Mucosa of descending colon (tissue), 3 donors: ENCODE results near the gene KCNJ14. TPM values are rescaled to one million over a fixed set of nuclear protein-coding genes. Genes with fewer than 3 reads are reported as not detected.

Experiments used
- ATAC-seq: fragments of 200-7000 bp; cut with Tn5 transposase; one replicate; pipeline ENCODE4 v1.9.1; 2020; ENCODE audit warnings: mild to moderate bottlenecking, moderate library complexity
- DNase-seq, 3 donors: peaks; one replicate each; pipeline ENCODE4 v3.0.0-alpha.2; 2020
- H3K36me3 ChIP-seq: fragments of 200-600 bp; one replicate; pipeline ENCODE4 v1.8.0; 2021; ENCODE audit warnings: low read depth, mild to moderate bottlenecking
- H3K4me1 ChIP-seq: fragments of 200-600 bp; one replicate; pipeline ENCODE4 v1.8.0; 2021; ENCODE audit warnings: low read depth, mild to moderate bottlenecking
- H3K4me3 ChIP-seq: fragments of 200-600 bp; one replicate; pipeline ENCODE4 v1.8.0; 2021; ENCODE audit warnings: mild to moderate bottlenecking
- H3K9me3 ChIP-seq: fragments of 200-600 bp; one replicate; pipeline ENCODE4 v1.8.0; 2021; ENCODE audit warnings: mild to moderate bottlenecking
- intact Hi-C, 2 donors: fragments of 100-400 bp; cut with DNase I in 1 of 2; cut with micrococcal nuclease in 1 of 2; formaldehyde crosslinking; loops; one replicate each; pipeline versions ENCODE4 v1.11.0 to v1.11.1; 2022; cut with DNase I, micrococcal nuclease
- total RNA-seq, 3 donors: library from RNA; stranded (reverse); fragmentation: NEBNext Ultra II Directional in 2 of 3; extraction: Animal tissue kit (Norgen Biotek cat#: 25700) in 2 of 3; gene quantifications; one replicate each; pipeline versions ENCODE4 v1.2.1 to v1.2.4, GENCODE V29; 2021 to 2023
- TF ChIP-seq, protein P1 (sequence below): fragments of 200-600 bp; IDR thresholded peaks from one replicate; pipeline ENCODE4 v1.8.0; 2022; ENCODE audit warnings: antibody characterized with exemption, mild to moderate bottlenecking
- donor health status: DM: no; HTN: no; CAD: no; lungs with moderate emphysema.
- donor health status: DM: no; HTN: no; CAD: no.
- donor health status: DM: no; HTN: yes; CAD: no.

Gene KCNJ14
- total RNA-seq, 3 donors from 2014 or later = 0.46 to 1.3 (median 0.67) TPM

DNA sequence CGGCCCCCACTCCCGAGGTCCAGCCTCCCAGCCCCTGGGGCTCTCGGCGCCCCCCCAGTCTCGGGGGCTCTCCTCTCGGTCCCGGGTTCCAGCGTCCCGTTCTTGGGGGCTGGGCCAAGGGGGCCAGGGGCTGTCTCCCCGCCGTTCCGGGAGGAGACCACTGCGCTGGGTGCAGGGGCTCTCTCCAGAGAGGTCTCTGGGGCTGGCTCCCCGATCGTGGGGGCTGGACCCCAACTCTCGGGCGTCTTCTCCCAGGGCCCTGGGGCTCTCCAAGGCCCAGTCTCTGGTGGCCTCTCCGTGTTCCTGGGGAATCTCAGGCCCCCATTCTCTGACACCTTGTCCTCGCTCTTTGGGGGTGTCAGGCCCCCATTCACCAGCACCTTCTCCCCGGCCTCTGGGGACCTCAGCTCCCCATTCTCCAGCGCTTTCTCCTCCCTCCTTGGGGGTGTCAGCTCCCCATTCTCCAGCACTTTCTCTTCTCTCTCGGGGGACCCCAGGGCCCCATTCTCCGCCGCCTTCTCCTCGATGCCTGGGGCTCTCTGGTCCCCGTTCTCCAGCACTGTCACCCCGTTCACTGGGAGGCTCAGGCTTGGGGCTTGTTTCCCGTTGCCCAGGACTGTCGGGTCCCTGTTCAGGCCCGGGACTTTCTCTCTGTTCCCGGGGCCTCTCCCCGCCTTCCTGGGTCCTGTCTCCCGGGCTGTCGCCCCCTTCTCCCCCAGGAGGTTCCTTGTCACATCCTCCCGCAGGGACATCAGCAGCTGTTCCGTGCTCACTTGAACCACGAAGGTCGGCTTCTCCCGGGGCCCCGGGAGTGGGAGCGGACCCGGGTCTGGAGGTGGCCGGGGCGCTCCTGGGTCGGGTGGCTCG lies 42.6 kb downstream of the KCNJ14 start:
- intact Hi-C loops = no loop called here
- TF ChIP-seq, protein P1, sequence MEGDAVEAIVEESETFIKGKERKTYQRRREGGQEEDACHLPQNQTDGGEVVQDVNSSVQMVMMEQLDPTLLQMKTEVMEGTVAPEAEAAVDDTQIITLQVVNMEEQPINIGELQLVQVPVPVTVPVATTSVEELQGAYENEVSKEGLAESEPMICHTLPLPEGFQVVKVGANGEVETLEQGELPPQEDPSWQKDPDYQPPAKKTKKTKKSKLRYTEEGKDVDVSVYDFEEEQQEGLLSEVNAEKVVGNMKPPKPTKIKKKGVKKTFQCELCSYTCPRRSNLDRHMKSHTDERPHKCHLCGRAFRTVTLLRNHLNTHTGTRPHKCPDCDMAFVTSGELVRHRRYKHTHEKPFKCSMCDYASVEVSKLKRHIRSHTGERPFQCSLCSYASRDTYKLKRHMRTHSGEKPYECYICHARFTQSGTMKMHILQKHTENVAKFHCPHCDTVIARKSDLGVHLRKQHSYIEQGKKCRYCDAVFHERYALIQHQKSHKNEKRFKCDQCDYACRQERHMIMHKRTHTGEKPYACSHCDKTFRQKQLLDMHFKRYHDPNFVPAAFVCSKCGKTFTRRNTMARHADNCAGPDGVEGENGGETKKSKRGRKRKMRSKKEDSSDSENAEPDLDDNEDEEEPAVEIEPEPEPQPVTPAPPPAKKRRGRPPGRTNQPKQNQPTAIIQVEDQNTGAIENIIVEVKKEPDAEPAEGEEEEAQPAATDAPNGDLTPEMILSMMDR = no peak
- H3K36me3 ChIP-seq = no peaks in the 10 kb centered on the region
- ATAC-seq (no peak), DNase-seq (no peak)
- H3K4me3 ChIP-seq = no peak overlapping the region
- H3K9me3 ChIP-seq = no peaks in the 10 kb centered on the region
- H3K4me1 ChIP-seq = peaks cover 10% of the 10 kb centered on the region

DNA sequence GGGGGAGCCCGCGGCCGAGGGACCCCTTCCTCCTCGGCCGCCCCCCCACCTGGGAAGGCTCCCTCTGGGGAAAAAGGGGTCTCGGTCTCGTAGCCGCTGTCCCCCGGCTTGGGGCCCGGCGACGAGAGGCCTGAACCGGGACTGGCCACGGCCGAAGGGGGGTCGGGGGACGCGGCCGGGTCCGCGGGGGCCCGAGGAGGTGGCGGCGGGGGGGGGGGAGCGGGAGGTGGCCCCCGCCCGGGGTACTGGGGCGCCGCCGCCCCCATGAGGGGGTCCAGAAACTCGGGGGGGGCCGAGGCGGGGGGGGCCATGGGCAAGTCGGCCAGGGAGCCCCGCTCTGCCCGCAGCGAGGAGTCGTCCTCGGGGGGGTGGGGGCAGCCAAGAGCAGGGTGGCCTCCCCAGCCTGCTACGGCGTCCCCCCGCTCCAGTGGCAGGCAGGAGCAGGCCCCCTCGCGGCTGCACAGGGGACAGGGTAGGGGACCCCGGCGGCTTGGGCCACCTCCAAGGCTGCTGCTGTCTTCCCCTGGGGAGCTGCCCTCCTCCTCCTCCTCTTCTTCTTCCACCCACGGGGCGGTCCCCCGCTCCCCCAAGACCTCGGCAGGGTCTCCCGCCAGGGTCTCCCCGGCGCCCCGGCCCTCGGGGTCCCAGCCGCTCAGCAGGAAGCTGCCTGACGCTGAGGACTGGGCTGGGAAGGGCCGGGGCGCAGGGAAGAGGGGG lies 43.4 kb downstream of the KCNJ14 start:
- DNase-seq (no peak), ATAC-seq (no peak)
- Histone ChIP-seq H3K4me1 (peaks cover 10% of the 10 kb centered on the region), H3K36me3 (no peaks in the 10 kb centered on the region), H3K4me3 (no peak overlapping the region), H3K9me3 (no peaks in the 10 kb centered on the region)
- TF ChIP-seq, protein P1 = no peak
- intact Hi-C loops = no loop called here

DNA sequence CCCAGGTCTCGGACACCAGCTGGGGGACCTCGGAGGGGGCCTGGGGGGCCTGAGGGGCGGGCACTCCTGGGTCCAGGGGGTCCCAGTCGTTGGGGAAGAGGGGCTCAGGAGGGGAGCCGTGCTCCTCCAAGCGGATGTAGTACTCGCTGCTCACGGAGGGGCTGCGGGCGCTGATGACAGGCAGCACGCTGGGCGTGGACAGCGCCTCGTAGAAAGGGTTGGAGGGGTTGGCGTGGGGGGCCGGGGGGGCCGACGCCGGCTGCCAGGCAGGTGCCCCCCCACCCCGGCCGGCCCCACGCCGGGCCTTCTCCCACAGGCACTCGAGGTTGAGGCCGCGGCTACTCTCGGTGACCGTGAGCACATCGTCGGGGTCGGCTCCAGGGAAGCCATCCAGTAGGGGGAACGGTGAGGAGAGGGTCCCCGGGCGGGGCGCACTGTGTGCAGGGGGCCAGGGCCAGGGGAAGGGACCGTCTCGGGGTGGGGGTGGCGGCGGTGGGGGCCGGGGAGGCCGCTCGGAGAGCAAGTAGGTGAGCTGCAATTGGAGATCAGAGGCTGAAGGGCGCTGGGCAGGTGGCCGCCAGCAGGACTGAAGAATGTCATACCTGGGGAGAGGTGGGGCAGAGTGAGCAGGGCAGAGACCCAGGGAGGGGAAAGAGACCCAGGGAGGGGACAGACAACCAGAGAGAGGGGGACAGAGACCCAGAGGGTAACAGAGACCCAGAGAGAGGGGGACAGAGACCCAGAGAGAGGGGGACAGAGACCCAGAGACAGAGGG lies 44.1 kb downstream of the KCNJ14 start:
- intact Hi-C loops = no loop called here
- H3K36me3 ChIP-seq = no peaks in the 10 kb centered on the region
- TF ChIP-seq, protein P1 = no peak
- H3K9me3 ChIP-seq = no peaks in the 10 kb centered on the region
- H3K4me3 ChIP-seq = no peak overlapping the region
- ATAC-seq (no peak), DNase-seq (no peak)
- H3K4me1 ChIP-seq = peaks cover 10% of the 10 kb centered on the region

DNA sequence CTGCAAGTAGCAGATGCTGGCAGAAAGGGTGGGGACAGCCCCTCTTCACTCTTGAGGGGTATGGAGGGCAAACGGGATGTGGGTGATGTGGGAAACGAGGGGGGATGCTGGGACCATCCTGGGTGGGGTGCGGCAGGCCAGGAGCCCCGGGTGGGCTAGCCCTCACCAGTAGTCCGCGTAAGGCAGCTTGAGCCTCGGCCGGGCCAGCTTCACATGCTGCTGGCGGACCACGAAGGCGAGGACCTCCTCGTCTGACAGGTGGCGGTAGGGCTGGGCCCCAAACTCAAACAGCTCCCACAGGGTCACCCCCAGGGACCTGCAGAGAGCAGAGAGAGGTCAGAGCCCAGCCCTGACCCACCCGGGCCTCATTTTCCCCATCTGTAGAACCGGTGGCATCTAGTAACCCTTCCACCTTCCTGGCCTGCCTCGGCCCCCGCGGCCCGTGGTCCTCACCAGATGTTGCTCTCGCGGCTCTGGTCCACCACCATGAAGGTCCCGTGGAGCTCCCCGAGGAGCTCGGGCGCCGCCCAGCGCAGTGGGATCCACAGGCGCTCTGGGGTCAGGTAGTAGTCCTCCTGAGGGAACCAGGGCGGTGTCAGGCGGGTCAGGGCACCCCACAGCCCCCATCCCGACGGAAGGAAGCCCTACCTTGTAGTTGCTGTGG lies 45.6 kb downstream of the KCNJ14 start:
- Histone ChIP-seq H3K9me3 (no peaks in the 10 kb centered on the region), H3K4me3 (no peak overlapping the region), H3K4me1 (peaks cover 10% of the 10 kb centered on the region), H3K36me3 (no peaks in the 10 kb centered on the region)
- TF ChIP-seq, protein P1 = no peak
- ATAC-seq (no peak), DNase-seq (no peak)
- intact Hi-C loops = no loop called here
